DND-41 (cell line): ENCODE data around the gene POFUT2.

Experiments used
- EZH2 ChIP-seq: IDR thresholded peaks from 3 replicates; pipeline ENCODE4 v1.6.1; 2012; ENCODE audit warnings: borderline replicate concordance, low read depth, mild to moderate bottlenecking, moderate library complexity, low read length, inconsistent platforms; ENCODE audit not compliant: severe bottlenecking
- TF ChIP-seq, protein P1 (sequence below): IDR thresholded peaks from 2 replicates; pipeline ENCODE4 v1.5.1; 2012; ENCODE audit warnings: borderline replicate concordance, low read length, moderate library complexity, mild to moderate bottlenecking; ENCODE audit not compliant: poor library complexity, severe bottlenecking; ENCODE audit errors: extremely low read depth

DNA sequence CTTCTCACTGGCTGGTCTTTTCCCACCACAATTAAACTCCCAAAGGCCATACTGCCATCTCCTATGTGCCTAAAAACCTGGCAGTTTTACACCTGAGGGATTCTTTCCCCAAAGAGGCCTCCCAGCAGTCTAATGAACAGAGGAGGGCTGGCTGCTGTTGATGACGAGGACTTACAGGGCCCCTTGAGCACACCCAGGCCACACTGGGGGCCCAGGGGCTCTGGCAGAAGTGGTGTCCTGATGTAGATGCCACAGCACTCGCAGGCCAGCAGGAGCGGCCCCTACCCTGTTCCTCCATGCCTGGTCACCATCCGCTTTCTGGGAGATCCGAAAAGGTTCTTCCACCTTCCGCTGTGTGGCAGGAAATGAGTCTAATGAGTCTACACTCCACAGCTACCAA is 24.2 kb downstream of the POFUT2 start:
- no peak for TF ChIP-seq EZH2
- TF ChIP-seq, protein P1, sequence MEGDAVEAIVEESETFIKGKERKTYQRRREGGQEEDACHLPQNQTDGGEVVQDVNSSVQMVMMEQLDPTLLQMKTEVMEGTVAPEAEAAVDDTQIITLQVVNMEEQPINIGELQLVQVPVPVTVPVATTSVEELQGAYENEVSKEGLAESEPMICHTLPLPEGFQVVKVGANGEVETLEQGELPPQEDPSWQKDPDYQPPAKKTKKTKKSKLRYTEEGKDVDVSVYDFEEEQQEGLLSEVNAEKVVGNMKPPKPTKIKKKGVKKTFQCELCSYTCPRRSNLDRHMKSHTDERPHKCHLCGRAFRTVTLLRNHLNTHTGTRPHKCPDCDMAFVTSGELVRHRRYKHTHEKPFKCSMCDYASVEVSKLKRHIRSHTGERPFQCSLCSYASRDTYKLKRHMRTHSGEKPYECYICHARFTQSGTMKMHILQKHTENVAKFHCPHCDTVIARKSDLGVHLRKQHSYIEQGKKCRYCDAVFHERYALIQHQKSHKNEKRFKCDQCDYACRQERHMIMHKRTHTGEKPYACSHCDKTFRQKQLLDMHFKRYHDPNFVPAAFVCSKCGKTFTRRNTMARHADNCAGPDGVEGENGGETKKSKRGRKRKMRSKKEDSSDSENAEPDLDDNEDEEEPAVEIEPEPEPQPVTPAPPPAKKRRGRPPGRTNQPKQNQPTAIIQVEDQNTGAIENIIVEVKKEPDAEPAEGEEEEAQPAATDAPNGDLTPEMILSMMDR: no peak
